Measurements from ENCODE around the gene S100A3.

S100A3 gene

DNA sequence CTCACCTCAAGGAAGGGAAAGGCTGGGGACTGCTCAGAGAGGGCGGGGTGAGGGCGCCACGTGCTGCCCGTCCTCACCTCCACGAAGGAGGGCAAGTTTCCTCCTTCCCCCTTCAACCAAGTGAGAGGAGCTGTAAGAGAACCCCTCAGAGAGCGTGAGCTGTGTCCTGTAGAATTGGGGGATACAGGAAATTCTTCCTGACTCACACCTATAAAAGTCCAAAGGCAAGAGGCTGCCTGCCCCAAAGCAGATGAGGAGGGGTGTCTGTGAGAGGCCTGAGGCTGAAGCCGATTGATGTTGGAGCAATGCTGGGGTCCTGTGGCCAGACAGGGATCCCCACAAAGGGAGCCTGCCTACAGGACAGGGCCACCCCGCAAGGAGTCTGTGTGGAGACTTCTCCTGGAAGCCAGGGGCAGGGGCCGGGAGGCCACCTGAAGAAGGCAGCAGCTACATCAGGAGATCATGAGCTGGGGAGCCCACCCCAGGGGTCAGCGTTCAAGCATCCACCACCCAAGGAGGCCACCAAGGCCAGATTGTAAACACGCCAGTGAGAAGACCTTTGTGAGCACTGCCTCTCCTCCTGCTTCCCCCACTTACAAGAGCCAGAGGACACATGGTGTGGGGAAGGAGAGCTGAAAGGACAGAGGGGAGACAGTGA lies 41.0 kb downstream of the S100A3 start:
- DNase-seq: no peak

- DNase-seq: no peak
These were observed 42.1 kb downstream of the S100A3 start for GRCh38 chr1:153506831-153507413.

GRCh38 chr1:153506386-153506785 lies 42.7 kb downstream of the S100A3 start:
- no peak for DNase-seq

DNA sequence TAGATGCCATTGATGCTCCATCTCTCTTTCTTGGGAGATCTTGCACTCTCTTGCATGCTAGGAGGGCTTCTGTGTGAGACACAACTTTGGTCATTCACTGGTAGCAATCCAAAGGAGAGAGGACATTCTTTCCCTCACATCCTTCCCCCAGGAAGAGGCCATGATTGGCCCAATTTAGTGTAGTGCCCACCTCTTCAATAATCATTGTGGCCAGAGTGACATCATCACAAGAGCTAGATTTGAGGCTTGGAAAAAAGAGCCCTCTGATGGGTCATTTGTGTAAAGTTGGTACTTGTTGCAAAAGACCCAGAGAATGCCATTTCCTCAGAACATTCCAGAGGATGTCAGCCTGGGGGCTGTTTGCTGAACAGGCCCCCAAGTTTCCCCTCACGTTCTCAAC lies 43.5 kb downstream of the S100A3 start:
- DNase-seq: no peak

DNA sequence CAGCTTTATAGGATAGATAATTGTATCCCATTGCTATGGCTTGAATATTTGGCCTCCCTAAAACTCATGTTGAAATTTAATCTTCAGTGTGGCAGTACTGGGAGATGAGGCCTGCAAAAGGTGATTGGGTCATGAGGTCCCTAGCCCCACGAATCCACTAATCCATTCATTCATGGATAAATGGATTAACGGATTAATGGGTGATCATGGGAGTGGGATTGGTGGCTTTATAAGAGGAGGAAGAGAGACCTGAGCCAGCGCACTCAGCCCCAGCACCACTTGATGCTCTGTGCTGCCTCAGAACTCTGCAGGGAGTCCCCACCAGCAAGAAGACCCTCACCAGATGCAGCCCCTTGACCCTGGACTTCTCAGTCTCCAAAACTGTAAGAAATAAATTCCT lies 45.3 kb downstream of the S100A3 start:
- no peak for DNase-seq

- DNase-seq: no peak
These were observed 50.3 kb downstream of the S100A3 start for GRCh38 chr1:153498746-153499145.

All from CD4-positive, alpha-beta T cell treated with Interleukin-12 subunit alpha and Interleukin-12 subunit beta, for 1 hour (primary cell).